GM20431 (cell line): Measurements from ENCODE around the gene HBQ1.
"Not testable (repeated sequence)": the region's sequence is repeated elsewhere in the genome, so short reads cannot be mapped to it uniquely, and the experiment has no call there.

Source experiments
- in situ Hi-C: fragments of 300-500 bp; cut with MseI, MboI; formaldehyde crosslinking; loops from one replicate; pipeline ENCODE4 v1.15.0; 2020; ENCODE audit warnings: low sequenced_read_pairs; ENCODE audit not compliant: unreplicated experiment

Gene HBQ1

DNA sequence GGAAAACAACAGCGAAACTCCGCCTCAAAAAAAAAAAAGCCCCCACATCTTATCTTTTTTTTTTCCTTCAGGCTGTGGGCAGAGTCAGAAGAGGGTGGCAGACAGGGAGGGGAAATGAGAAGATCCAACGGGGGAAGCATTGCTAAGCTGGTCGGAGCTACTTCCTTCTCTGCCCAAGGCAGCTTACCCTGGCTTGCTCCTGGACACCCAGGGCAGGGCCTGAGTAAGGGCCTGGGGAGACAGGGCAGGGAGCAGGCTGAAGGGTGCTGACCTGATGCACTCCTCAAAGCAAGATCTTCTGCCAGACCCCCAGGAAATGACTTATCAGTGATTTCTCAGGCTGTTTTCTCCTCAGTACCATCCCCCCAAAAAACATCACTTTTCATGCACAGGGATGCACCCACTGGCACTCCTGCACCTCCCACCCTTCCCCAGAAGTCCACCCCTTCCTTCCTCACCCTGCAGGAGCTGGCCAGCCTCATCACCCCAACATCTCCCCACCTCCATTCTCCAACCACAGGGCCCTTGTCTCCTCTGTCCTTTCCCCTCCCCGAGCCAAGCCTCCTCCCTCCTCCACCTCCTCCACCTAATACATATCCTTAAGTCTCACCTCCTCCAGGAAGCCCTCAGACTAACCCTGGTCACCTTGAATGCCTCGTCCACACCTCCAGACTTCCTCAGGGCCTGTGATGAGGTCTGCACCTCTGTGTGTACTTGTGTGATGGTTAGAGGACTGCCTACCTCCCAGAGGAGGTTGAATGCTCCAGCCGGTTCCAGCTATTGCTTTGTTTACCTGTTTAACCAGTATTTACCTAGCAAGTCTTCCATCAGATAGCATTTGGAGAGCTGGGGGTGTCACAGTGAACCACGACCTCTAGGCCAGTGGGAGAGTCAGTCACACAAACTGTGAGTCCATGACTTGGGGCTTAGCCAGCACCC is 5.0 kb upstream of the HBQ1 start:
- in situ Hi-C loops, result no loop called here

DNA sequence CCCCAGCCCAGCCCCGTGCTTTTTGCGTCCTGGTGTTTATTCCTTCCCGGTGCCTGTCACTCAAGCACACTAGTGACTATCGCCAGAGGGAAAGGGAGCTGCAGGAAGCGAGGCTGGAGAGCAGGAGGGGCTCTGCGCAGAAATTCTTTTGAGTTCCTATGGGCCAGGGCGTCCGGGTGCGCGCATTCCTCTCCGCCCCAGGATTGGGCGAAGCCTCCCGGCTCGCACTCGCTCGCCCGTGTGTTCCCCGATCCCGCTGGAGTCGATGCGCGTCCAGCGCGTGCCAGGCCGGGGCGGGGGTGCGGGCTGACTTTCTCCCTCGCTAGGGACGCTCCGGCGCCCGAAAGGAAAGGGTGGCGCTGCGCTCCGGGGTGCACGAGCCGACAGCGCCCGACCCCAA is 4.3 kb upstream of the HBQ1 start:
- in situ Hi-C loops, result not testable (repeated sequence)

DNA sequence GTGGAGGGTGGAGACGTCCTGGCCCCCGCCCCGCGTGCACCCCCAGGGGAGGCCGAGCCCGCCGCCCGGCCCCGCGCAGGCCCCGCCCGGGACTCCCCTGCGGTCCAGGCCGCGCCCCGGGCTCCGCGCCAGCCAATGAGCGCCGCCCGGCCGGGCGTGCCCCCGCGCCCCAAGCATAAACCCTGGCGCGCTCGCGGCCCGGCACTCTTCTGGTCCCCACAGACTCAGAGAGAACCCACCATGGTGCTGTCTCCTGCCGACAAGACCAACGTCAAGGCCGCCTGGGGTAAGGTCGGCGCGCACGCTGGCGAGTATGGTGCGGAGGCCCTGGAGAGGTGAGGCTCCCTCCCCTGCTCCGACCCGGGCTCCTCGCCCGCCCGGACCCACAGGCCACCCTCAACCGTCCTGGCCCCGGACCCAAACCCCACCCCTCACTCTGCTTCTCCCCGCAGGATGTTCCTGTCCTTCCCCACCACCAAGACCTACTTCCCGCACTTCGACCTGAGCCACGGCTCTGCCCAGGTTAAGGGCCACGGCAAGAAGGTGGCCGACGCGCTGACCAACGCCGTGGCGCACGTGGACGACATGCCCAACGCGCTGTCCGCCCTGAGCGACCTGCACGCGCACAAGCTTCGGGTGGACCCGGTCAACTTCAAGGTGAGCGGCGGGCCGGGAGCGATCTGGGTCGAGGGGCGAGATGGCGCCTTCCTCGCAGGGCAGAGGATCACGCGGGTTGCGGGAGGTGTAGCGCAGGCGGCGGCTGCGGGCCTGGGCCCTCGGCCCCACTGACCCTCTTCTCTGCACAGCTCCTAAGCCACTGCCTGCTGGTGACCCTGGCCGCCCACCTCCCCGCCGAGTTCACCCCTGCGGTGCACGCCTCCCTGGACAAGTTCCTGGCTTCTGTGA is 3.5 kb upstream of the HBQ1 start, which contains the start of gene HBA1:
TSS of gene HBA1 (plus strand) at position 204 of the 906 bp plus-strand sequence. CDS start at position 241, 37 bp downstream.
- in situ Hi-C loops, result not testable (repeated sequence)

DNA sequence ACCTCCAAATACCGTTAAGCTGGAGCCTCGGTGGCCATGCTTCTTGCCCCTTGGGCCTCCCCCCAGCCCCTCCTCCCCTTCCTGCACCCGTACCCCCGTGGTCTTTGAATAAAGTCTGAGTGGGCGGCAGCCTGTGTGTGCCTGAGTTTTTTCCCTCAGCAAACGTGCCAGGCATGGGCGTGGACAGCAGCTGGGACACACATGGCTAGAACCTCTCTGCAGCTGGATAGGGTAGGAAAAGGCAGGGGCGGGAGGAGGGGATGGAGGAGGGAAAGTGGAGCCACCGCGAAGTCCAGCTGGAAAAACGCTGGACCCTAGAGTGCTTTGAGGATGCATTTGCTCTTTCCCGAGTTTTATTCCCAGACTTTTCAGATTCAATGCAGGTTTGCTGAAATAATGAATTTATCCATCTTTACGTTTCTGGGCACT is 2.9 kb upstream of the HBQ1 start:
- in situ Hi-C loops, result no loop called here

DNA sequence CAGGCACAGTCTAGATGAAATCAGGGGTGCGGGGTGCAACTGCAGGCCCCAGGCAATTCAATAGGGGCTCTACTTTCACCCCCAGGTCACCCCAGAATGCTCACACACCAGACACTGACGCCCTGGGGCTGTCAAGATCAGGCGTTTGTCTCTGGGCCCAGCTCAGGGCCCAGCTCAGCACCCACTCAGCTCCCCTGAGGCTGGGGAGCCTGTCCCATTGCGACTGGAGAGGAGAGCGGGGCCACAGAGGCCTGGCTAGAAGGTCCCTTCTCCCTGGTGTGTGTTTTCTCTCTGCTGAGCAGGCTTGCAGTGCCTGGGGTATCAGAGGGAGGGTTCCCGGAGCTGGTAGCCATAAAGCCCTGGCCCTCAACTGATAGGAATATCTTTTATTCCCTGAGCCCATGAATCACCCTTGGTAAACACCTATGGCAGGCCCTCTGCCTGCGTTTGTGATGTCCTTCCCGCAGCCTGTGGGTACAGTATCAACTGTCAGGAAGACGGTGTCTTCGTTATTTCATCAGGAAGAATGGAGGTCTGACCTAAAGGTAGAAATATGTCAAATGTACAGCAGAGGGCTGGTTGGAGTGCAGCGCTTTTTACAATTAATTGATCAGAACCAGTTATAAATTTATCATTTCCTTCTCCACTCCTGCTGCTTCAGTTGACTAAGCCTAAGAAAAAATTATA is 2.1 kb upstream of the HBQ1 start:
- in situ Hi-C loops, result no loop called here

DNA sequence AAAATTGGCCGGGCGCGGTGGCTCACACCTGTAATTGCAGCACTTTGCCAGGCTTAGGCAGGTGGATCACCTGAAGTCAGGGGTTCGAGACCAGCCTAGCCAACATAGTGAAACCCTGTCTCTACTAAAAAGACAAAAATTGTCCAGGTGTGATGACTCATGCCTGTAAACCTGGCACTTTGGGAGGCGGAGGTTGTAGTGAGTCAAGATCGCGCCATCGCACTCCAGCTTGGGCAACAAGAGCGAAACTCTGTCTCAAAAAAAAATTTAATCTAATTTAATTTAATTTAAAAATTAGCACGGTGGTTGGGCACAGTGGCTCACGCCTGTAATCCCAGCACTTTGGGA is 1.6 kb upstream of the HBQ1 start:
- in situ Hi-C loops, result no loop called here

DNA sequence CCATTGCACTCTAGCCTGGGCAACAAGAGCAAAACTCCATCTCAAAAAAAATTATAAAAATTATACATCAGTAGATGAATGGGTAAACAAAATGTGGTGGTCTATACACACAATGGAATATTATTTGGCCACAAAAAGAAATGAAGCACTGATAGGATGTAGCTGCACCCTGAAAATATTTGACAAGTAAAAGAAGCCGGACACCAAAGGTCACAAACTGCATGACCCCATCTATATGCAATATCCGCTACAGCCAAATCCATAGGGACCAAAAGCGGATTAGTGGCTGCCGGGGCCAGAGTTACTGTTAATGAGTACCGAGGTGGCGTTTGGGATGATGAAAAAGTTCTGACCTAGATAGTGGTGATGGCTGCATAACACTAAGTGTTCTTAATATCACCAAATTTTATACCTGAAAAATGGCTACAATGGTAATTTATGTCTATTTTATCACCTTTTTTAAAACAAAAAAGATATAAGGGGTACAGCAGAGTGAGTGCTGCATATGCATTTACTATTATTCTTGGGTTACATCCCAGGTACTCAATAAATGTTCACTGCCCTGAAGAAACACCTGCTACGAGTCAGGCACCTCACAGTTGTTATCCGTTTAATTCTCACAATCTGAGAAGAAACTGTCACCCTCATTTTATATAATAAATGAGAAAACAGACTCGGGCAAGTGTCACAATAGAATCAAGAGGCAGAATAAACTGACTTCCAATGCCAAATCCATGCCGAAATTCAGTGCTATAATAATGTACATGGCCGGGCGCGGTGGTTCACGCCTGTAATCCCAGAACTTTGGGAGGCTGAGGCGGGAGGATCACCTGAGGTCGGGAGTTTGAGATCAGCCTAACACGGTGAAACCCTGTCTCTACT is 807 bp upstream of the HBQ1 start:
- in situ Hi-C loops, result loop anchor here (5.0 kb wide), 1 partner anchor 62 kb away; no protein-coding TSS in a partner anchor

DNA sequence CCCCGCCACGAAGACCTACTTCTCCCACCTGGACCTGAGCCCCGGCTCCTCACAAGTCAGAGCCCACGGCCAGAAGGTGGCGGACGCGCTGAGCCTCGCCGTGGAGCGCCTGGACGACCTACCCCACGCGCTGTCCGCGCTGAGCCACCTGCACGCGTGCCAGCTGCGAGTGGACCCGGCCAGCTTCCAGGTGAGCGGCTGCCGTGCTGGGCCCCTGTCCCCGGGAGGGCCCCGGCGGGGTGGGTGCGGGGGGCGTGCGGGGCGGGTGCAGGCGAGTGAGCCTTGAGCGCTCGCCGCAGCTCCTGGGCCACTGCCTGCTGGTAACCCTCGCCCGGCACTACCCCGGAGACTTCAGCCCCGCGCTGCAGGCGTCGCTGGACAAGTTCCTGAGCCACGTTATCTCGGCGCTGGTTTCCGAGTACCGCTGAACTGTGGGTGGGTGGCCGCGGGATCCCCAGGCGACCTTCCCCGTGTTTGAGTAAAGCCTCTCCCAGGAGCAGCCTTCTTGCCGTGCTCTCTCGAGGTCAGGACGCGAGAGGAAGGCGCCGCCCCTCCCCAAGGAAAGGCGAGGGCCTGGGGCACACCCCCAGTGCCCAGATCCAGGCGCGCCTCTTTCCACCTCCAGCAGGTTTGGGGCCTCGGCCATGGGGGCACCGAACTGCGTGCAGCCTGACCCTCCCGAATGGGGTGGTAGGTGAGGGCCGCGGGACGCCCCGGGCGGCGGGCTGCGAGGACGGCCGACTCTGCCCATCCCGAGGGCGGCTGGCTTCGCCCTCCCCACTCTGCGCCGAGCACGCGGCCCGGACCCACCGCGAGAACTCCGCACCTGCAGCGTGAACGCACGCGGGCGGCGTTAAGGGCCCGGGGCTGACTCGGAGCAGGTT is 664 bp downstream of the HBQ1 start:
- in situ Hi-C loops, result loop anchor here (5.0 kb wide), 1 partner anchor 64 kb away; no protein-coding TSS in a partner anchor

DNA sequence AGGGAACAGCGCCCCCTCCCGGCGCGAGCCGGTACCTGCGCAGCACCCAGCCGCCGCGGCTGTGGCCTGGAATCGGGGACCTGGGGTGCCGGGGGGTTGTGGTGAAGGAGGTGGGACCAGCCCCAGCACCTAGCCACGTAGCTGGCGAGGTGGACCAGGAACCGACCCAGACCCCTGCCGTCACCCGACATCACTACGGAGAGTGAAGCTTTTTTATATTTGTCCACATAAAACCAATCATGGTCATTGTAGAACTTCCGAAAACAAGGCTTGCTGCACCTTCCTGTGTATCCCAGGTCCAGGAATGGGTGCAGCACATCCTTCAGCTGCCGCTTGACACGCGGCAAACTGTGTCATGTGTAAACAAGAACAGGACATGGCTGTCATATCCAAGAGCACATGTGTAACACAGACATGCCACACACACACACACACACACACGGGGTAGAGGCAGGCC is 1.3 kb downstream of the HBQ1 start:
- in situ Hi-C loops, result loop anchor here (5.0 kb wide), 1 partner anchor 64 kb away; no protein-coding TSS in a partner anchor

DNA sequence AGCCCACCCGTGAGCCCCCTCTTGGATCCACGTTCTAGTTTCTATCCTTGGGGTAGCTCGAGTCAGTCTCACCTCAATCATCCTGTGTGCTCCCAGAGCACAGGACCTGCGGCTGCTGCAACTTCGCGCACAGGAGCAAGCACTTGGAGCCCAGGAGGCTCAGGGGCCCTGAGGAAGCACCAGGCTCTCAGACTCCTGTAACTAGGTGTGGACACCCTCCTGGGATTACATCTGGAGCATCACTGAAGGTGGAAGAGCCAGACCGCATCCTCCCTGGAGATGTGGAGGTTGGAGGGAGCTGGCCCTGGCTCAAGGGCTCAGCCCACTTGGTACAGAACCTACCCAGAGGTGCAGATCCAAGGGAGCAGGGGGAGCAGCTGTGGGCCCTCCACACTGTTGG is 2.7 kb downstream of the HBQ1 start:
- in situ Hi-C loops, result loop anchor here (5.0 kb wide), 1 partner anchor 66 kb away; no protein-coding TSS in a partner anchor

DNA sequence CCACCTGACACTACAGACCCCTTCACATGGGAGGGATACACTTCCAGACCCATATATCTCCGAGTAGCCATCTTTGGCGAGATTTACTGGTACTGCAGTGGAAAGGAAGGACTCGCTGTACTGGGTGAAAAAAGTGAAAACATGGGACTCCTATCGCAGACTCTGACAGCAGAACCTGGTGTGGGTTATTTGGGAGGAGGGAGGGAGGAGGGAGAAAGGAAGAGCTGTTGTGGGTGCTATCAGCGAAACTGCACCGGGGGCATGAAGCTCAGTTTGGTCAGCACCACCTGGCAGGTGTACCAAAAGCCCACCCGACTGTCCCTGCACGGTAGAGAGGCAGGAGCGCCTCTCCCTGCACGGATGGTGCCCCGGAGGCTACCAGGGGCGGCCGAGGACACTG is 5.0 kb downstream of the HBQ1 start:
- in situ Hi-C loops, result no loop called here

DNA sequence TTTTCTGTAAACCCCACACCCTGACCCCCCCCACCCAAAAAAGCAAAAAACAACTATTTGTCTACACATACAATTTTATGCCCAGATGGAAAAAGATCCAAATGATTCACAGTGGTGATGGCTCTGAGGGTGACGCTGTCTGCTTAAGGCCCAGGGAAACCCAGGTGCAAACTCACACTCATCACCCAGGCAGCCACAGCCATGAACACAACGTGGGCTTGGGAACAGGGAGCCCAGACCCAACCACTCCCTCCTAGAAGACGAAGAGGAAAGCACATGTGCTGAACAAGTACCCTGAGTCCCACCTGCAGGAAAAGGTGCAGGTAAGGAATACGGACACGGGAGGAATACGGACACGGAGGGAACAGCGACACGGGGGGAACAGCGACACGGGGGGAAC is 5.4 kb downstream of the HBQ1 start:
- in situ Hi-C loops, result no loop called here

DNA sequence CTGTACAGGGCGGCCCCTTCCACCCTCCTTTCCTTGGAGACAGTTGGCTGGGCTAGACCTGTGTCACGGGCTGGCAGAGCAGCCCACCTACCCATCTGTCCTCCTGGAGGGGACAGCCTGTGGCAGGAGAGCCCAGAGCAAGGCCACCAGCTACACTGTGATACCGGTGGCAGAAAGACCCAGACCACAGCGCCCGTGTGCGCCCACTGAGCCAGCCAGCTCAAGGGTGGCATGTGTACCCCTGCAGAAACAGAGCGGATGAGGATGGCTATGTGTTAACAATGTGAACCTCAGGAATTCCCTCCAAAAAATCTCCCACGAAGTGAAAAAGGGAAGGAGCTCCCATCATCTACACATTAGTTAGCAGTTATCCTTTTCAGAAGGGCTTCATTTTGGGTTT is 7.1 kb downstream of the HBQ1 start:
- in situ Hi-C loops, result no loop called here

DNA sequence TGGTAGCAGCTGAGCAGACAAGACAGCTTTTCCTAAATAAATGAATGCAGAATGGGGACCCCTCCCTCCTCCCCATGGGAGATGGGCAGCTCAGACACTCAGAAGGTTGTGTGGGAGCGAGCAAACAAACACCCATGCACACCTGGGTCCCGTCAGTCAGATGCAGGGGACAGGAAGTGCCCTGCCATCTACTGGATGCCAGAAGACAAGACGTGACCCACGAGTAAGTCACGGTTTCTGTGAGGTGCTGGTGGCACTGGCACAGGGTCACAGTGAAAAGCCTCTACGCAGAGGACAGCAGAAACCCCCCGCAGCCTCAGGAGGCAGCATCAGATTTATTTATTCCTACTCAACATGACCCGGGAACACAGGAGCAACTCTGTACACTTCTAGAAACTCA is 8.4 kb downstream of the HBQ1 start:
- in situ Hi-C loops, result no loop called here

DNA sequence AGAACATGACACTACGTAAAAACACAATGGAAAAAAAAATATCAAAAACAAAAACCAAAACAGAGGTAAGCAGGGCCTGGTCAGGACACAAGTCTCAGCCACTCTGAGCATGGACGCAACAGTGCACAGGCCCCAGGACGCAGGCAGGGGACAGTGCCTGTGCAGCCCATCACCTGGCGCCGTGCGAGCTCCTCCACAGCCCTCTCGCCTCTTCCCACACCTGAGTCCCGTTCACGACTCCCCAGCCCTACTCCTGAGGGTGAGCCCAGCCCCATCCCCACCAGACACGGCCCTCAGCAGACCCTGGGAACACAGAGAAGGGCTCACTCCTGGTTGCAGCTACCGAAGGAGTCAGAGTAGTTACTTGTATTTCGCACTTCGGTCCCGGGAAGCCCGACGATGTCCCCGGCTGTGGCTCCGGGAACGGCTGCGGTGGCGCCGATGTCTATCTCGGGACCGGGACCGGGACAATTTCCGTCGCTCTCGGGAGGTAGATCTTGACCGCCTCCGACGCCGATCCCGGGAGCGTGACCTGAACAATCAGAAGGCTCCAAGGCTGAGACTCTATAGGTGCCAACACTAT is 9.4 kb downstream of the HBQ1 start:
- in situ Hi-C loops, result no loop called here

DNA sequence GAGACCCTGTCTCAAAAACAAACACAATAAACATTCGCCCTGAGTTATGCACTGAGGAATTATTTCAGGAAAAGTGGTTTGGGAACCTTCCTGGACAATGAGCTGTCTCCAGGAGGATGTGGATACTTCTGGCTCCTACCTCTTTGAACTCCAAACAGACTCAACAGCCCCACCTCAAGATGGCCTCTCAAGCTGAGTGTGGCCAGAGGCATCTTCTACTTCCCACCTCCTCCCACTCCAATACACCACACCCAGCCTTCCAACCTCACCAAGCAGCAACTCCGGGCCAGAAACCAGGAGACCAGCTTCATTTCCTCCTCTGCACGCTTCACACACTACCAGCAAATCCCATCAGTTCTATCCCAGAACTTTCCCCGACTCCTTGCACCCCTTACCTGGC is 11.6 kb downstream of the HBQ1 start:
- in situ Hi-C loops, result no loop called here

DNA sequence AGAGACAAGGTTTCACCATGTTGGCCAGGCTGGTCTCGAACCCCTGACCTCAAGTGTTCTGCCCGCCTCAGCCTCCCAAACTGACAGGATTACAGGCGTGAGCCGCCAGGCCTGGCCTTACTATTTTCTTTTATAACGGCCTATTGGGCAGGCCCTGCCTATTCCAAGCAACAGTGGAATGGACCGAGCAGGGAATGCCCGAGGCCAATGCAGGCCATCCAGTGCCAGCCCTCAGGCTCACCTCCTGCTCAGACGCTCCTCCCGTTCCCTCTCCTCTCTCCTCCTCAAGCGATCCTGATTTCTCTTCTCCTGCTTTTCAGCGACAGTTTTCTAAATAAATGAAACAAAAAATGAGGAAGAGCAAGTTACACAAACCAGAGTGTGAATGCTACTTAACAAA is 12.4 kb downstream of the HBQ1 start:
- in situ Hi-C loops, result no loop called here

DNA sequence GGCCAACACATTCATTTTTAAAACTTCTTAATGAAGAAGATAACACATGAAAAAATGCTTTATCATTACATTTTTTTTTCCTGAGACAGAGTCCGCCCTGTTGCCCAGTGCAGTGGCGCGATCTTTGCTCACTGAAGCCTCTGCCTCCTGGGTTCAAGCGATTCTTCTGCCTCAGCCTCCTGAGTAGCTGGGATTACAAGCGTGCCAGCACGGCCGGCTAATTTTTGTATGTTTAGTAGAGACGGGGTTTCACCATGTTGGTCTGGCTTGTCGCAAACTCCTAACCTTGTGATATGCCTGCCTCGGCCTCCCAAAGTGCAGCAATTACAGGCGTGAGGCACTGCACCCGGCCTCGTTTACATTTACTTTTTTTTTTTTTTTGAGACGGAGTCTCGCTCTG is 13.2 kb downstream of the HBQ1 start:
- in situ Hi-C loops, result no loop called here
